Hematopoietic multipotent progenitor cell treated with erythropoietin and hydrocortisone succinate and interleukin-3 and kit ligand, for 17 days (in vitro differentiated cells): ENCODE results near the gene NPR2.
A peak's percentile ranks its signal among the peaks of the same experiment; 100 is the strongest.

Source experiments
- DNase-seq: peaks from one replicate; pipeline ENCODE4 v3.0.0-alpha.2; 2015; ENCODE audit warnings: low spot score

Gene NPR2

GRCh38 chr9:35763803-35764202 lies 27.6 kb upstream of the NPR2 start:
- DNase-seq, result no peak

- no peak for DNase-seq
These were observed 24.4 kb upstream of the NPR2 start for GRCh38 chr9:35766997-35767396.

- no peak for DNase-seq
These were observed 23.9 kb upstream of the NPR2 start for GRCh38 chr9:35767458-35767857.

- DNase-seq, result no peak
These were observed 21.6 kb upstream of the NPR2 start for GRCh38 chr9:35769763-35770162.

- DNase-seq, result no peak
These were observed 20.3 kb upstream of the NPR2 start for GRCh38 chr9:35771075-35771433.

GRCh38 chr9:35771534-35771933 lies 19.9 kb upstream of the NPR2 start:
- peak; percentile 58 for DNase-seq

GRCh38 chr9:35771943-35772342 lies 19.4 kb upstream of the NPR2 start:
- no peak for DNase-seq

- no peak for DNase-seq
These were observed 16.3 kb upstream of the NPR2 start for GRCh38 chr9:35774907-35775635.

- DNase-seq, result no peak
These were observed 15.4 kb upstream of the NPR2 start for GRCh38 chr9:35776018-35776417.

- no peak for DNase-seq
These were observed 12.9 kb upstream of the NPR2 start for GRCh38 chr9:35778496-35778895.

GRCh38 chr9:35781066-35781465 lies 10.3 kb upstream of the NPR2 start:
- no peak for DNase-seq

GRCh38 chr9:35783418-35783817 lies 8.0 kb upstream of the NPR2 start:
- DNase-seq, result no peak

GRCh38 chr9:35789541-35789940 lies 1.9 kb upstream of the NPR2 start:
- DNase-seq, result no peak

GRCh38 chr9:35790025-35790384 lies 1.4 kb upstream of the NPR2 start:
- DNase-seq, result peak; percentile 21

- peak; percentile 82 for DNase-seq
These were observed 750 bp upstream of the NPR2 start for GRCh38 chr9:35790385-35791296.

GRCh38 chr9:35792024-35792813 lies 828 bp downstream of the NPR2 start:
- no peak for DNase-seq

GRCh38 chr9:35792826-35793225 lies 1.4 kb downstream of the NPR2 start:
- DNase-seq, result no peak

- DNase-seq, result no peak
These were observed 2.1 kb downstream of the NPR2 start for GRCh38 chr9:35793461-35793860.

- no peak for DNase-seq
These were observed 4.3 kb downstream of the NPR2 start for GRCh38 chr9:35795695-35796094.

- DNase-seq, result no peak
These were observed 6.1 kb downstream of the NPR2 start for GRCh38 chr9:35797311-35798109.

GRCh38 chr9:35798658-35799374 lies 7.4 kb downstream of the NPR2 start:
- peak; percentile 78 for DNase-seq
